Measurements from ENCODE around the gene SUCLG2. TPM values are rescaled to one million over a fixed set of nuclear protein-coding genes. Genes with fewer than 3 reads are reported as not detected.

Gene SUCLG2
- total and polyA plus RNA-seq, 2 of the 4 experiments (the other 2 are of a cell fraction), result 26.8 to 34.6 TPM

DNA sequence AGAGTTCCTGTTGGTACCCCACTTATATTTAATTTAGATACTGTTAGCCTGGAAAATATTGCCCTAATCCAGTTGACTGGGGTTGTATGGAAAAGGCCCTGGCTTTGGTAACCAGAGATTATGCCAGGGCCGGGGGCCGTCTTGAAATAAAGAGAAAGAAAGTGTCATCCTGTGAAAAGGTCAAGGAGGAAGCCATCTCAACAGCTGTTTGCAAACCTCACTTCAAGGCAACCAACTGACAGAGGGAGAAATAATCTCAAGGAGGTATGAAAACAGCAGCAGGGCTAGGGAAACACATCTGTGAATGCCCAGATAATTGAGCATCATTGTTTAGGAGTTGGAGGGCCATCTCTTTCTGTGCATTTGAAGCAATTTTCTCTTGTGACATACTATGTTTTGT is 190.8 kb downstream of the SUCLG2 start:
- no TSS peak for BruUV-seq (replicated peaks)
- peaks cover 2% of the 10 kb centered on the region; the same call in 1 of the 2 replicates for H3K36me3 ChIP-seq (ENCODE audit: control insufficient read depth, insufficient read depth, low read length)
- H3K4me1 ChIP-seq (ENCODE audit: control insufficient read depth, insufficient read depth, low read length), result peaks cover 16% of the 10 kb centered on the region
- ChIA-PET CTCF (no interaction called here), POLR2A (ENCODE audit: unreplicated experiment) (no interaction called here)
- no CpG with 5 or more reads among the region's 2 CpGs for WGBS, 2 experiments (ENCODE audit: extremely low coverage in 2 of 2, insufficient read length in 1 of 2)
- no peak overlapping the region for H3K9ac ChIP-seq (ENCODE audit: low read depth, low read length)
- intact Hi-C loops (cut with micrococcal nuclease) (loop anchor here (5.0 kb wide), 1 partner anchor 184 kb away; no protein-coding TSS in a partner anchor), in situ Hi-C loops (cut with MboI; ENCODE audit: low sequenced_read_pairs) (no loop called here), dilution Hi-C loops (cut with HindIII; ENCODE audit: low sequenced_read_pairs, unreplicated experiment) (no loop called here)
- no peak overlapping the region for H4K91ac ChIP-seq (ENCODE audit: insufficient read depth, low read depth, low read length)
- H3K4ac ChIP-seq (ENCODE audit: low read depth, low read length), result no peak overlapping the region
- H3K27me3 ChIP-seq (ENCODE audit: control insufficient read depth, insufficient read depth, low read length), result no peaks in the 10 kb centered on the region
- no peak overlapping the region for H2BK15ac ChIP-seq (ENCODE audit: low read depth, low read length)
- no peak overlapping the region for H4K8ac ChIP-seq (ENCODE audit: low read depth in 2 of 2, low read length in 2 of 2)
- H4K5ac ChIP-seq (ENCODE audit: low read depth, low read length), result no peak overlapping the region
- H2BK20ac ChIP-seq (ENCODE audit: low read depth, low read length), result no peak overlapping the region
- H3K56ac ChIP-seq (ENCODE audit: extremely low read depth, insufficient read depth, low read length), result no peak overlapping the region
- H3K14ac ChIP-seq (replicated peaks; ENCODE audit: low read depth, low read length), result no peak overlapping the region
- TF ChIP-seq NFE2L2 (IDR thresholded peaks at IDR 0.05; ENCODE audit: low read depth, low read length) (no peak), RFX5 (IDR thresholded peaks at IDR 0.05; ENCODE audit: low read depth, low read length) (no peak), RAD21 (IDR thresholded peaks at IDR 0.05; ENCODE audit: low read length) (no peak), MXI1 (IDR thresholded peaks at IDR 0.05; ENCODE audit: borderline replicate concordance, low read depth, low read length) (no peak), CHD1 (IDR thresholded peaks at IDR 0.05; ENCODE audit: low read depth, low read length) (no peak), MAFK (IDR thresholded peaks at IDR 0.05; ENCODE audit: low read depth, low read length) (no peak), CEBPB (IDR thresholded peaks at IDR 0.05; ENCODE audit: low read depth, low read length) (no peak), MAZ (IDR thresholded peaks at IDR 0.05; ENCODE audit: borderline replicate concordance, low read depth, low read length) (no peak), FOS (IDR thresholded peaks at IDR 0.05; ENCODE audit: low read depth, low read length) (no peak)
- TF ChIP-seq, protein P1, sequence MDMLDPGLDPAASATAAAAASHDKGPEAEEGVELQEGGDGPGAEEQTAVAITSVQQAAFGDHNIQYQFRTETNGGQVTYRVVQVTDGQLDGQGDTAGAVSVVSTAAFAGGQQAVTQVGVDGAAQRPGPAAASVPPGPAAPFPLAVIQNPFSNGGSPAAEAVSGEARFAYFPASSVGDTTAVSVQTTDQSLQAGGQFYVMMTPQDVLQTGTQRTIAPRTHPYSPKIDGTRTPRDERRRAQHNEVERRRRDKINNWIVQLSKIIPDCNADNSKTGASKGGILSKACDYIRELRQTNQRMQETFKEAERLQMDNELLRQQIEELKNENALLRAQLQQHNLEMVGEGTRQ (IDR thresholded peaks at IDR 0.05; ENCODE audit: low read depth, low read length), result no peak
- TF ChIP-seq, protein P2, sequence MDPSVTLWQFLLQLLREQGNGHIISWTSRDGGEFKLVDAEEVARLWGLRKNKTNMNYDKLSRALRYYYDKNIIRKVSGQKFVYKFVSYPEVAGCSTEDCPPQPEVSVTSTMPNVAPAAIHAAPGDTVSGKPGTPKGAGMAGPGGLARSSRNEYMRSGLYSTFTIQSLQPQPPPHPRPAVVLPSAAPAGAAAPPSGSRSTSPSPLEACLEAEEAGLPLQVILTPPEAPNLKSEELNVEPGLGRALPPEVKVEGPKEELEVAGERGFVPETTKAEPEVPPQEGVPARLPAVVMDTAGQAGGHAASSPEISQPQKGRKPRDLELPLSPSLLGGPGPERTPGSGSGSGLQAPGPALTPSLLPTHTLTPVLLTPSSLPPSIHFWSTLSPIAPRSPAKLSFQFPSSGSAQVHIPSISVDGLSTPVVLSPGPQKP (IDR thresholded peaks at IDR 0.05; ENCODE audit: borderline replicate concordance, low read depth, low read length), result no peak
- TF ChIP-seq, protein P3, sequence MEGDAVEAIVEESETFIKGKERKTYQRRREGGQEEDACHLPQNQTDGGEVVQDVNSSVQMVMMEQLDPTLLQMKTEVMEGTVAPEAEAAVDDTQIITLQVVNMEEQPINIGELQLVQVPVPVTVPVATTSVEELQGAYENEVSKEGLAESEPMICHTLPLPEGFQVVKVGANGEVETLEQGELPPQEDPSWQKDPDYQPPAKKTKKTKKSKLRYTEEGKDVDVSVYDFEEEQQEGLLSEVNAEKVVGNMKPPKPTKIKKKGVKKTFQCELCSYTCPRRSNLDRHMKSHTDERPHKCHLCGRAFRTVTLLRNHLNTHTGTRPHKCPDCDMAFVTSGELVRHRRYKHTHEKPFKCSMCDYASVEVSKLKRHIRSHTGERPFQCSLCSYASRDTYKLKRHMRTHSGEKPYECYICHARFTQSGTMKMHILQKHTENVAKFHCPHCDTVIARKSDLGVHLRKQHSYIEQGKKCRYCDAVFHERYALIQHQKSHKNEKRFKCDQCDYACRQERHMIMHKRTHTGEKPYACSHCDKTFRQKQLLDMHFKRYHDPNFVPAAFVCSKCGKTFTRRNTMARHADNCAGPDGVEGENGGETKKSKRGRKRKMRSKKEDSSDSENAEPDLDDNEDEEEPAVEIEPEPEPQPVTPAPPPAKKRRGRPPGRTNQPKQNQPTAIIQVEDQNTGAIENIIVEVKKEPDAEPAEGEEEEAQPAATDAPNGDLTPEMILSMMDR (conservative IDR thresholded peaks at IDR 0.05; ENCODE audit: low read depth, low read length), result no peak
- H3K4me3 ChIP-seq (ENCODE audit: insufficient read depth, low read depth, low read length), result no peak overlapping the region
- no peak overlapping the region for H2BK120ac ChIP-seq (ENCODE audit: low read depth, low read length)
- DNase-seq (no peak), ATAC-seq (ENCODE audit: low read depth) (no peak)
- H3K79me1 ChIP-seq (ENCODE audit: low read depth in 1 of 2, low read length in 2 of 2), result peaks cover 0 to 7% of the 10 kb centered on the region in 2 experiments; a peak in 2 of 4 replicates
- no peaks in the 10 kb centered on the region; the same call in 1 of the 2 replicates for H3K9me3 ChIP-seq (ENCODE audit: control insufficient read depth, insufficient read depth, low read length)
- no peak overlapping the region for H2AFZ ChIP-seq (replicated peaks; ENCODE audit: low read length, poor library complexity)
- H2AK5ac ChIP-seq (ENCODE audit: low read depth, low read length), result no peak overlapping the region
- H4K20me1 ChIP-seq (ENCODE audit: insufficient read depth, low read length), result no peaks in the 10 kb centered on the region
- H3K27ac ChIP-seq (ENCODE audit: insufficient read depth, low read length), result no peak overlapping the region
- 0 out of 2 replicates have a peak, but pooled peaks cover 4% of the 10 kb centered on the region for H3K9me1 ChIP-seq (ENCODE audit: insufficient read depth, low read length)
- H2AK9ac ChIP-seq (replicated peaks; ENCODE audit: low read depth, low read length, poor library complexity), result no peak overlapping the region
- no peak overlapping the region for H3K4me2 ChIP-seq (ENCODE audit: low read depth, low read length)
- no peak overlapping the region; the same call in 1 of the 2 replicates for H3K18ac ChIP-seq (ENCODE audit: low read depth, low read length)
- H3K23ac ChIP-seq (ENCODE audit: low read depth, low read length), result no peak overlapping the region
- H2BK5ac ChIP-seq (ENCODE audit: low read depth, low read length, poor library complexity, severe bottlenecking), result no peak overlapping the region

Data from IMR-90 (cell line).